Retina (tissue), 1 donor: ENCODE measurements around the gene DAB2IP.
A peak's percentile ranks its signal among the peaks of the same experiment; 100 is the strongest.

Source experiments
- DNase-seq: peaks from one replicate; pipeline ENCODE4 v3.0.0-alpha.2; 2016

Gene DAB2IP

DNA sequence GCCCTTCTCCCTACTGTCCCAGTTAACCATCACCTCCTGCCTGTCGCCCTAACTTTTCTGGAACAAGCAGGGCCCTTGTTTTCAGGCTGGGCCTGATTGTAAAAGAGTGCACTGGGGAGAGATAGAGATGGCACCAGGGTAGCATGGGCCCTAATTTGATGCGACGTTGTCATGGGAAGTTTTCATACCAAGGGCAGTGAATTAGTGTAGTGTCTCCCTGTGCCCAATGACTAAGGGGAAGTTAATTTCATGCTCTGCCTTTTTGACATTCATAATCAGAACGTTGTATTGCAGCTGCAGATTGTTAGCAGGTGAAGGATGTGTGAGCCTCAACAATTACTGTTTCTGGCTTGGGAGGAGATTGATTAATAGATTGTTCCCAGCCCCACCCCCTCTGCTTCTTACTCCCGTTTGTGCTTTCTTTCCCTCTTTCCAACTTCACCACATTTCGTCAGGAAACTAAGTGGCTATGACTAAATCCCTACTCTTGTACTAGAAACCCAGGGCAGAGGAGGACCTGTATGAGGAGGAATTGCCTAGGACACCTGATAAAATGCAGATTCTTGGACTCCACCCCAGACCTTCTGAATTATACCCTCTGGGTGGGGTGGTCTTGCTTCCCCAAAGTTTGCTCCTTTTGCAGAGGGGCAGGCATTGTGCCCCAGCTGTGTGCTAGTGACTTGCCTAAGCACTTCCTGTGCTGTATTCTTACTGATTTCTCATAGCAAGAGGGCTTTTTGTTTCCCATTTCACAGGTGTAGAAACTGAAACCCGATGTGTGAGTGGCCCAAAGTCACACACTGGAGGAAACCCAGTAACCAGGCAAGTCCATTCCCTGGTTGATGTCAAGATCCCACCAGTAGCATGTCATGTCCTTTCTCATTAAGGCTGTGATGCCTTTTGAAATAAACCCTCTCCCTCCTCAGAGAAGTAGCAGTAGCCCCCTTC, 56.3 kb downstream of the DAB2IP start:
- DNase-seq: no peak

DNA sequence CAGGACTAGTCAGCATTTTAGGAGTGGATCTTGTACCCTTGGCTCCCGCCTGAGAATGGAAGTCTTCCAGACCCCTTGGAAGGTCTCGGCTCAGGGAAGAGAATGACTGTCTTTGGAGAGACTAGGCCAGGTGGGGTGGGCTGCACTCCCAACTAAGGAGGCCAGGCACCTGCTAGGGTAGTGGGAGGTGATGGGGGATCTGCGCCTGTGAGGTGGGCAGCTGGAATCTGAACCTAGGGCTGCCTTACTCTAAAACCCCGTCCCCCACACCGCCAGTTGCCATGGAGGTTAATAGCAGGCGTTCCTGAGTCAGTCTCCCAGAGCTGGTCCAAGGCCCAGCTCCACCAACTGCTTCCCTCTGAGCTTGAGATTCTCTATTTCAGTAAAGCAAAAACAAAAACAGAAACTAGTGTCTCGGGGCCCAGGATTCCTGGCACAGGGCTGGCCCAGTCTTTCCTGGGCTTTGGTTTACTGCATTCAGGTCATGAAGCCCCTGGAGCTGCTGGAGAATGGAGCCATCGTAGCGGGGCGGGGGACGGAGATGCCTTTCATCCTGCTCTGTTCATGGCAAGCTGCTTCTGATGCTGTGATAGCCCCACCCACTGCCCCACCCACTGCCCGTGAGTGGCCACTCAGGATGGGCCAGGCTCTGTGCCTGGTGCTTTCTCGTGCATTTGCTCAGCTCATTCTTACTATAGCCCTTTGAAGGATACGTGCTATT, 57.5 kb downstream of the DAB2IP start:
- DNase-seq: no peak

DNA sequence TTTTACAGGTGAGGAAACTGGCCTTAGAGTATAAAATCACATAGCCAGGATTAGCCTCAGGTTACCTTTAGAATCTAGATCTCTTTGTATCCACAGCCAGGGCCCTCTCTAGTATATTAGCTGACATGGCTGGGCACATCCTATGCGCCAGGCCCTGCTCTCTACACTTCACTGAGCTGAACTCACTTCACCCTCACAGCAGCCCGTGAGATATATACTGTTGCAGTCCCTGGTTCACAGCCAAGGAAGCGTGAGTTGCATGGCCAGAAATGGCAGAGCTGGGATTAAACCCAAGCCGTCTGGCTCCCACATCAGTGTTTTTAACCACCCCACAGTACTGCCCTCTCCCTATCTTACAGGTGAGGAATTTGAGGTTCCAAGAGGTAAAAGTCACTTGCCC, 58.4 kb downstream of the DAB2IP start:
- DNase-seq: no peak

DNA sequence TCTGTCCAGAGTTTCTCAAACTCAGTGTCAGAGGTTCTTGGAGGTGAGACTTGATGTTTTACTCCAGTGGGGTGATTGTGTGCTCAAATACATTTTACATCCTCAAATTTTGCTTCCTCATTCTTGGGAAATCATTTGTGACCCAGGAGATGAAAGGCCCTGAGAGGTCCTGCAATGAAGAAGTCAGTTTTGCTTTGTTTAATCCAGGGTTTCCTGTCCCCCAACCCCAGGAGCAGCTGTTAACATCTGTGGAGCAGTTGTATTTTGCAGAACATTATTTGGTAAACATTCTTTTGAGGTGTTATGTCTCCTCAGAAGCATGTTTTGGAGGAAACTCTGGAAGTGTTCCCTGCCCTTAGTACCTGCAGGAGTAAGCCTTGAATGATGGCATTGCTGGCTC, 59.8 kb downstream of the DAB2IP start:
- DNase-seq: no peak

- no peak for DNase-seq
These were observed 60.4 kb downstream of the DAB2IP start for GRCh38 chr9:121711797-121712196.

- DNase-seq: no peak
These were observed 62.1 kb downstream of the DAB2IP start for GRCh38 chr9:121713400-121714070.

DNA sequence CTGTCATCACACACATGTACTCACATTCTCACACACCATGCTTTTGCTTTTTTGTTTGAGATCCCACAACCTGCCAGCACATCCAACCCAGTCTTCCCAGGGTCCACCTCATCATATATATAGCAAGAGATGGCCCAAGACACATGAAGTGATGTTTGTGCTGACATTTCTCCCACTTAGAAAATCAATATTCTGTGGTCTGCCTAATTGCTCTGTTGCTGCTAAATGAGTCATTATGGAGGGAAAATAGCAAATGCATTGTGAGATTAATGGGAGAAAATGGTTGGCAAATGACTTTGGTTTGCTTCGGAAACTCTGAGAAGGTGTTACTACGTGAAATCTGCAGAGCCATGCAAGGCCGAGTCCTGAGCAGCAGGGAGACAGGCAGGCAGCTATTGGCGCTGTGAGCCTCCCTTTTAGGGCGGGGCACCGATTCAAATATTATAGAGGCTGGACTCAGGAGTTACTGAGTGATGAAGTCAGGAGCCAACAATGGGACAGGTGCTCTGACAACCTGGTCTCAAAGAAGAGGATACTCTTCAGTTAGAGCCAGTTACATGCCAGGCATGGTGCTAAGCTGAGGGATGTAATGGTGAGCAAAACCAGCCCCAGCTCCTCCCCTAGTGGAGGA, 62.8 kb downstream of the DAB2IP start:
- DNase-seq: no peak

DNA sequence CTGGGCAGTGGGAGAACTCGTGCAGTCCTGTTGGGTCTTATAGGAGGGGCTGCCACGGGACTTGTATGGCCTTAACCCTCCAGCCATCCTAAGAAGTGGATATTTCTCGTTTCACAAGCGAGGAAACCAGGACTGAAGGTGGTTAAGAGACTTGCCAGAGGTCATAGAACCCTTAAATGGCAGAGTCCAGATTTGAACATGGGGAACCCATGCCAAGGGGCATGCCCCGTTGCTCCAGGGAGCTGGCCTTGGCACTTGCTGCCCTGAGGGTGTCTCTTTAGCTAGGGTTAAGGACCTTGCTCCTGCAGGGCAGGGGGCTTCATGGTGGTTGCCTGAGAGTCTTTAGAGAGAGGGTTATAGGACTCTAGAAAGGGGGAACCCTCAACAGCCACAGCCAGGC, 63.4 kb downstream of the DAB2IP start:
- no peak for DNase-seq

- no peak for DNase-seq
These were observed 65.9 kb downstream of the DAB2IP start for GRCh38 chr9:121717141-121717991.

GRCh38 chr9:121718084-121718483, 66.7 kb downstream of the DAB2IP start:
- peak; percentile 82 for DNase-seq

DNA sequence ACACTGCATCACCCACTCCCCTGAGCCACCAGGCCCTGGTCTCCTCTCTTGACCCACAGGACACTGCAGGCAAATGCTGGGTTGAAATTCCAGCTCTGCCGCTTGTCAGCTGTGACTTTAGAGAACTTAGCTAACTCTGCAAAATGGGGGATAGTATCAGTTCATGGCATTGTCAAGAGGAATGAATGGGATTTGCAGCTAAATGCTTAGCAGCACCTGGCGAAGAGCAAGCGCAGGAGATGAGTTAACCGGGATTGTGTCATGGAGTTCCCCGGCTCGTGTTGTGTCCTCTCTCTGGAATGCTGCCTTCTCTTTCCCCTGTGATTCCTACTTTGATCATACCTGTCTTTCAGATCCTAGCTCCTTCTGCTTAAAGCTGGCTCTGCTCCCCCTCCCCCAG, 67.1 kb downstream of the DAB2IP start:
- DNase-seq: no peak

DNA sequence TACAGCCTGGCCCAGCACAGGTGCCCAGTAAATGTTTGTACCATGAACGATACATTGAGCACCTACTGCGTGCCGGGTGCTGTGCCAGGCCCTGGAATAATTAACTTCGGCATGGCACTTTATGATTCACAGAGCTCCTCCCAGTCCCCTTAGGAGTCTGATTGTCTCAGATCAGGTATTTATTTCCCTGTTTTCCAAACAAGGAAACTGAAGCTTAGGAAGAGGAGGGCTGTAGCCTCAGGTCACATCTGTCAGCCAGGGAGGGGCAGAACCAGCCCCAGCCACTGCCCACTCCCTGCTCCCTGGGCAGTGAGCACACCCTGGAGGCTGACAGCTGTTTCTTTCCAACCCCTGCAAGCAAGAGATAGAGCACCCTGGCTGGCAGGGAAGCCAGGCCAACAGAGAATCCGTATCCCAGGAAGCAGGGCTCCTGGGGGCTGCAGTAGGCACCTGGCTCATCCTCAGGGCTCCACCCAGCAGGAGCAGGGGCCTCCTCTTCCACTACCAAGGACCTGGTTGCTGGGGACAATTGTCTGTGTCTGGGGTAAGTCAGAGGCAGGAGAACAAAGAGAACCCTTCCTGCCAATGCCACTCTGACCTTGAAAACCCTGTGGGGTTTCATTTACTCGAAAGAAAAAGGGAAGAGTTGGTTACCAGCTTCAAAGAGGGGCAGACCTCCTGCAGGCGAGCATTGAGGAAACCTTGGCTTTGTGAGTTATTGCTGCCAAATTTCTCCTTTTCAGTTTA, 69.0 kb downstream of the DAB2IP start:
- no peak for DNase-seq

DNA sequence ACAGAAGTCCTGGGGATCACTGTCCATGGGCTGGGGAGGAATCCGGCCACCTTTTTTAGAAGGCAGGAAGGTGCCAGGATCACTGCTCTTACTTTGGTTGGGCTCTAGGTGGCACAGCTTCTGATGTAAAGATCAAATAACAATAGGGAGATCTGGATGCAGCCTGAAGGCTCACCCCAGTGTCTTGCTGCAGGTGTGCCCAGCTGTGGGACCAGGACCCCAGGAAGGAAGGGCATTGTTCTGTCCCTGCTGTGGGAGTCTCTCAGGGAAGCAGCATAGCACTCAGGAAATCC, 69.6 kb downstream of the DAB2IP start:
- DNase-seq: no peak

GRCh38 chr9:121721770-121722169, 70.3 kb downstream of the DAB2IP start:
- no peak for DNase-seq

GRCh38 chr9:121725008-121725775, 73.8 kb downstream of the DAB2IP start:
- peak; percentile 60 for DNase-seq

DNA sequence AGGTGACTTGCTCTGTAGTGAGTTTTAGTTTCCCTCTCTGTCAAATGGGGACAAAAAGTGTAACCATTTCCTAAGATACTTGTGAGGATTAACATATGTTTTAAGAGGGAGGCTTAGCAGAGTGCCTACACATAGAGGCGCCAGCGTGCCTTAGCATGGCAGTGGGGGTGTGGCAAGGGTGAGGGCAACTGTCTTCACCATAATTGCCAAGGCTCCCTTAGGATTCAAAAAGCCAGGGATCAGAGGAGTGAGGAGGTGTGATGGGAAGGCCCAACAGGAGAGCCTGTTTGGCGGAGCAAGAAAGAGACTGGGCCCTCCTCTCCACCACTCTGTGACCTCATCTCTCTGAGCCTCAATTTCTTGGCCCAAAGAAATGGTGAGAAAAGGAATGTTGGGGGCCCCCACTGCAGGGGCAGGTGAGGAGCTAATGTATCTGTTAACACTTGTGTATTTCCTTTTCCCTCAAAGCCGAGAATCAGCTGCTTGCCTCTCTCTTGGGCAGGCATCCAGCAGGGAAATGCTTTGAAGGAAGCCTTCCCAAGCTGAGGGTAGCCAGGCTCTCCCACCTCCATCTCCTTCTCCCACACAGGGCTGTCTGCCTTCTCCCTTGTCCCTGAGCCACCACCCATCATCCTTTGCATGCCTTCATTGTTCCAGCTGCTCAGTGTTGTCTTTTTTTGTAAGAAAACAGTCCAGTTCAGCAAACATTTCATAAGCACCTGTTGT, 76.0 kb downstream of the DAB2IP start:
- peak; percentile 6 for DNase-seq

GRCh38 chr9:121728916-121729315, 77.5 kb downstream of the DAB2IP start:
- DNase-seq: no peak

- peak; percentile 49 for DNase-seq
These were observed 78.5 kb downstream of the DAB2IP start for GRCh38 chr9:121729769-121730562.

GRCh38 chr9:121731090-121731489, 79.7 kb downstream of the DAB2IP start:
- no peak for DNase-seq
